WTC11 (cell line): Measurements from ENCODE around the gene PITPNM3.

Experiments used
- ATF1 ChIP-seq: sonication (generic); formaldehyde crosslinking; IDR thresholded peaks from 2 replicates; pipeline ENCODE4 v1.8.1; 2023; ENCODE audit warnings: mild to moderate bottlenecking, moderate library complexity, missing genetic modification reagents
- CREB1 ChIP-seq: sonication (generic); formaldehyde crosslinking; IDR thresholded peaks from 2 replicates; pipeline ENCODE4 v1.8.0; 2023; ENCODE audit warnings: mild to moderate bottlenecking, missing genetic modification reagents
- CREM ChIP-seq: sonication (generic); formaldehyde crosslinking; IDR thresholded peaks from 2 replicates; pipeline ENCODE4 v1.8.1; 2022; ENCODE audit warnings: mild to moderate bottlenecking, missing genetic modification reagents, moderate library complexity
- NR3C1 ChIP-seq: sonication (generic); formaldehyde crosslinking; conservative IDR thresholded peaks from 2 replicates; pipeline ENCODE4 v1.8.1; 2023; ENCODE audit warnings: low read depth, mild to moderate bottlenecking, missing genetic modification reagents
- OVOL2 ChIP-seq: fragments of 250-450 bp; sonication (Bioruptor Pico); IDR thresholded peaks from 2 replicates; pipeline ENCODE4 v1.9.0; 2021; ENCODE audit warnings: mild to moderate bottlenecking, borderline replicate concordance
- TEAD4 ChIP-seq: sonication (generic); formaldehyde crosslinking; IDR thresholded peaks from 2 replicates; pipeline ENCODE4 v1.8.0; 2022; ENCODE audit warnings: mild to moderate bottlenecking, missing genetic modification reagents
- ZBTB21 ChIP-seq: sonication (generic); formaldehyde crosslinking; IDR thresholded peaks from 2 replicates; pipeline ENCODE4 v1.8.1; 2023; ENCODE audit warnings: mild to moderate bottlenecking, missing genetic modification reagents, borderline replicate concordance
- ZNF138 ChIP-seq: sonication (generic); formaldehyde crosslinking; conservative IDR thresholded peaks from 2 replicates; pipeline ENCODE4 v1.8.1; 2022; ENCODE audit warnings: mild to moderate bottlenecking, moderate library complexity, missing genetic modification reagents
- TF ChIP-seq, protein P1 (sequence below): fragments of 200-600 bp; IDR thresholded peaks from 2 replicates; pipeline ENCODE4 v1.8.0; 2022; ENCODE audit warnings: antibody characterized with exemption
- TF ChIP-seq, protein P2 (sequence below): sonication (generic); formaldehyde crosslinking; IDR thresholded peaks from 2 replicates; pipeline ENCODE4 v1.8.0; 2022; ENCODE audit warnings: mild to moderate bottlenecking, missing genetic modification reagents

DNA sequence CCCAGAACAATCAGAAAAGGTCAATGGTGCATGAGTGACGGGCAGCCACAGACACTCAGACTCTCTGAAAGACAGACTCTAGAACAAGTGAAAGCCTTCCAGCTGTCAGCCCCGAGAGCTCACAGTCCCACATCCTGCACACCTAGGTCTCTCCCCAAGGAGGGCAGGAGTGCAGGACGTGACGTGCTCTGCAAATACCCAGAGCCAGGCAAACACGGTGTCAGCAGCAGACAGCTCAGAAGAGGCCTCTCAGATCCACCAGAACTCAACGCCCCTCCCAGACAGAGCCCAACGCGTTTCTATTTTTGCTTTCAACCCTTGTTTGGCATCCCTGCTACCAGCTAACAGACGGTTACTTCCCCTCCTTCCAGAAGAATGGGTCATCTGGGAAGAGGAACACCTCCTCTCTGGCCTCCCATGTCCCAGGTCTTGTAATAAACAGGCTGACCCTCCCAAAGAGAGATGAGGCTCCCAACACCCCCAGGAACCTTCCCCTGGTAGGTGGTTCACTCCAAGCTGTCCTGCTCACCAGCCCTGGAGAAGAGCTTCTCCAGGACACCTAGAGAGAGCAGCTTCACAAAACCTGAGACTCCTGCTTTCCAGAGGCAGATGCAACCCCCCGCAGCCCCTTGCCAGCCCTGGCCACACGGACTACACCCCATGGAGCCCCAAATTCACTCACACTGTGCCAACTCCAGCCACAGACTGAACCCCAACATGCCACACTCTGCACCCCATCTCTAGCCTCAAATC is 7.6 kb downstream of the PITPNM3 start:
- TF ChIP-seq ATF1 (CRISPR knock-in tag) (no peak), ZNF138 (CRISPR knock-in tag) (no peak), ZBTB21 (no peak), OVOL2 (CRISPR knock-in tag) (no peak), CREB1 (no peak), CREM (CRISPR knock-in tag) (no peak), TEAD4 (CRISPR knock-in tag) (no peak), NR3C1 (no peak)
- TF ChIP-seq, protein P1, sequence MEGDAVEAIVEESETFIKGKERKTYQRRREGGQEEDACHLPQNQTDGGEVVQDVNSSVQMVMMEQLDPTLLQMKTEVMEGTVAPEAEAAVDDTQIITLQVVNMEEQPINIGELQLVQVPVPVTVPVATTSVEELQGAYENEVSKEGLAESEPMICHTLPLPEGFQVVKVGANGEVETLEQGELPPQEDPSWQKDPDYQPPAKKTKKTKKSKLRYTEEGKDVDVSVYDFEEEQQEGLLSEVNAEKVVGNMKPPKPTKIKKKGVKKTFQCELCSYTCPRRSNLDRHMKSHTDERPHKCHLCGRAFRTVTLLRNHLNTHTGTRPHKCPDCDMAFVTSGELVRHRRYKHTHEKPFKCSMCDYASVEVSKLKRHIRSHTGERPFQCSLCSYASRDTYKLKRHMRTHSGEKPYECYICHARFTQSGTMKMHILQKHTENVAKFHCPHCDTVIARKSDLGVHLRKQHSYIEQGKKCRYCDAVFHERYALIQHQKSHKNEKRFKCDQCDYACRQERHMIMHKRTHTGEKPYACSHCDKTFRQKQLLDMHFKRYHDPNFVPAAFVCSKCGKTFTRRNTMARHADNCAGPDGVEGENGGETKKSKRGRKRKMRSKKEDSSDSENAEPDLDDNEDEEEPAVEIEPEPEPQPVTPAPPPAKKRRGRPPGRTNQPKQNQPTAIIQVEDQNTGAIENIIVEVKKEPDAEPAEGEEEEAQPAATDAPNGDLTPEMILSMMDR = no peak
- TF ChIP-seq, protein P2, sequence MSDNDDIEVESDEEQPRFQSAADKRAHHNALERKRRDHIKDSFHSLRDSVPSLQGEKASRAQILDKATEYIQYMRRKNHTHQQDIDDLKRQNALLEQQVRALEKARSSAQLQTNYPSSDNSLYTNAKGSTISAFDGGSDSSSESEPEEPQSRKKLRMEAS (CRISPR knock-in tag) = no peak
